ENCODE data around the gene ISG20.

Gene ISG20

DNA sequence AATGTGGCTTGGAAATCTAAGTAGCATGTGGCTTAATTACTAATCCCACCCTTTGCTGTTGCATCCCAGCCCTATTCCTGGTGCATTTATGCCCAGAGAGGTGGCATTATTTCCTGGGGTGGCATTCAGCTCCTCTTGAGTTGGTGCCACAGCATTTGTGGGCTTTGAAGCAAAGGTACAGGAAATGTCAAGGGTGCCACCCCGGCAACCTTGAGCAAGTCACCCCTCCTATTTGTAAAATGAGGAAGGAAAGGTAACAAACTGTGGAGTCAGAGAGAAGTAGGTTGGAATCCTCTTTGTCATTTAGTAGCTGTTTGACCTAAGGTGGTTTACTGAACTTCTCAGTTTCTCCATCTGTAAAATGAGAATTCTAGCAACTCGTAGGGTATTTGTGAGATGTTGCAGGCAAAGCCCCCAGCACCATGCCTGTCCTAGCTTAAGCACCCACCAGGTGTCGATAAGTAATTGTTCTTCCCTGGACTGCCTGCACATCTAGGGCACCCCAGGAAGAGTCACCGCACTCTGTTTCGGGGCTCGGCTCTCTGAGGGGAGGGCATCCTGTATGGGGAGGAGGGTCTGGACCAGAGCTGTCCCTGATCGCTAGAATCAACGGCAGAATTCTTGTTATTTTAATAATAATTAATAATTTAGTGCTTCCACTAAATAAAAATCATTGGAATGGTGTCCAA is 17.1 kb downstream of the ISG20 start:
- DNase-seq, result no peak

DNA sequence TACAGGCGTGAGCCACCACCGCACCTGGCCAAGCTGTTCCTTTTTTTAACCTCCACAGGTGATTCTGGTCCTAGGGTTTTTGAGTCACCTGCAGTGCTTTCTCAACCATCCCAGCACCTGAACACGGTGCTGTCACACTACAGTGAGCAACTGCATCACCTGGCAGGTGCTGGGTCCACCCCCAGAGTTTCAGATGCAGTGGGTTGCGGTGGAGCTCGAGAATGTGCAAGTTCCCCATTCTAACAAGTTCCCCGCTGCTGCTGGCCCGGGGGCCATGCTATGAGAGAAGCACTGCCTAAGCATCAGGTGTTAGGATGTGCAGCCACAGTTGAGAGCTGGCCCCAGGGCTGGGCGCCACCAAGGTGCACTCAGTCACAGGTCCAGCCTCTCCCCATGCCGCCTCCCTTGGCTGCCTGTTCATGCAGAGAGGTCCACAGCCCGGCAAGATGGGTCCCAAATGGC is 18.0 kb downstream of the ISG20 start:
- DNase-seq, result no peak

GRCh38 chr15:88657326-88658069 is 18.7 kb downstream of the ISG20 start:
- no peak for DNase-seq

DNA sequence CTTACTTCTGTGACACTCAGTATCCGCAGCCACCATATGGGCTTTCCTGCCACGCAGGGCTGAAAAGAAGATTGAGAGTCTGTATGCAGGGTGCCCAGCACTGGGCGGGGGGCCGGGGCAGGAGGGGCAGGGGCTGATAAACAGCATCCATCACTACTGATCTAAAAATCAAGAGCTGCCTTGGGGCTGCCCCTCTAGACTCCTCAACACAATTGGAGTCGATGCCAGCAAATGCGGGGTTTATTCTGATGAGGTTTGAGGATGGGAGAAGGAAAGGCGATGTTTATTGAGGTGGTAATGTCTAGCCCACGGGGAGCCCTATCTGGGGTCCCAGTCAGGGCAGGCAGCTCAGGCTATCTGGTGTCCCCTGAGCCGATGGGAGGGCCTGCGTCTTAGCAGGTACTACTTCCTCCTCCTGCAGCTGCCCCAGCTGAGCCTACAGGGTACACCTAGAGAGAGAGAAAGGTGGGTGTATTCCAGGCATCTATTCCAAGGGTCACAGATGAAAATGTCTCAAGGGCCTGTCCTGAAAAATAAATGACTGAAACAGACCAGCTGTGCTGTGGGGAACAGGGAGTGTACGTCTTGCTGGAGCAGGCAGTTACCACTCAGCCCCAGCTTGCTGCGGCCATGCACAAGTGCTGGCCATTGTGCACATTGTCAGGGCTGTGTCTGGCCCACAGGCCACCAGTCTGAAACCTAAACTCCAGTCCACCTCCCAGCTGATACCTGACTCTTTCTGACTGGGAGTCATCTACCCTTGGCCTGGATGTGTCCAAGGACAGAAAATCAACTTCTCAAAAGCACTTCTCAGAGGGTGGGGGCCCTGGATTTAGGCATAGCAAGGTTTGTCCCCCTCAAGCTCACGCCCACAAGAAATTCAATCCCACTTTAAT is 19.5 kb downstream of the ISG20 start:
- DNase-seq, result no peak

DNA sequence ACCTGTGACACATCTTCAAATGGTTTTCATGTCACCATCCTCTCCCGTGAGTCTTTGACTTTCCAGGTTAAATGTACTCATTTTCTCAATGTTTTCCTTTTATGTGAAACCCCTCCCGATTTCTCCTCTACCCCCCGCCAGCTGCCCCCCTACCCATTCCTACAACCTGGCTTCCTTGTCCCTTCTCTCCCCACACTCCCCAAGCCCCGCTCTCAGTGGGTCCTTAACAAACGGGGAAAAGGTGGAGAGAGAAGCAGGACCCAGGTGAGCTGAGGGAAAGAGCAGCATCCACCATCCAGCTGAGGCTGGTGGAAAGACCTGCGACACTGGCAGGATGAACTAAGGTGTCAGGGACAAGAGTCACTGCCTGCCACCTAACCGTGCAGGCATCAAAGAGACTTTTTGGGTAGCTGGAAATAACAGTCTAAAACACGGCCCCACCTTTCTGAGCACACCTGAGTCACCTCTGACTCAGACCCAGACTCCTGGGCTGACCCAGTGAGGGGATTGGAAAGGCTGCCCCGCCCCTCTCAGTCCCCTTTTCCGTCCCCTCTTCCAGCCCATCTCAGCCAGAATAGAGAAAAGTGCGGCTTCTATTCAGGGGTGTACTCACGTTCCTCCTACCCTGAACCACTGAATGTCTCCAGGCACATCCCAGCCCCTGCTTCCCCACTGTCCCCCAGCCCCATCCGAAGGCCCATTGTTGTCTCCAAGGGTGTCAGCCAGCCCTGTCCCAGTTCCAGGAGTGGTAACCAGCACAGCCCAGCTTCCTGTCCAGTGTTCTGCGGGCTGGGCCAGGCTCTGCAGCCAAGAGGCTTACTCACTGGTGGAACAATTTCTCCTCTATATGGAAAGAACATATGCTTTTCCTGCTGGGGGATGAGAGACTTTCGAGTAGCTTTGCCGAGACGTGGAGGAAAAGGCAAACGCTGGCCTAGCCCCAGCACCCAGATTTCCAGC is 20.4 kb downstream of the ISG20 start:
- no peak for DNase-seq

DNA sequence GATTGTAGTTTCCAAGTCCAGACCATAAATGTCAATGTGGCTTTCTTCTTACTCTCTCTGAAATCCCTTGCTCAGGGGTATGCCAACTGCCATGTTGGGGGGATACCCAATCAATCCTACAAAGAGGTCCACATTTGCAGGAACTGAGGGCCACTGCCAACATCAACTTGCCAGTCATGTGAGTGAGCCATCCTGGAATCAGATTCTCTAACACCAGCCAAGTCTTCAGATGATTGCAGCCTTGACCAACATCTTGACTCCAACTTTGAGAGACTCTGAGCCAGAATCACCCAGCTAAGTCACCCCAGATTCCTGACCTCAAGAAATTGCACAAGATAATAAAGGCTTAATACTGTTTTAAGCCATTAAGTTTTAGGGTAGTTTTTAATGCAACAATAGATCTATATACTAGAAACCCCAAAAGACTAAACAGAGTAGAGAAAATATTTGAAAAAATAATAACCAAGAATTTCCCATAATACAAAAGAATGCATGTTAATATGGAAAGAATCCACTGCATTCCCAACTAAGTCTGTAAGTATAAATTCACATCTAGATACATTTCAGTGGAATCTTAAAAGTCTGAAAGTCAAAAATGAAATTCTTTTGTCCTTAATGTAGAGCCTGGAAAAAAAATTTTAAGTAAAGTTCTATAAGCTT is 22.4 kb downstream of the ISG20 start:
- no peak for DNase-seq

DNA sequence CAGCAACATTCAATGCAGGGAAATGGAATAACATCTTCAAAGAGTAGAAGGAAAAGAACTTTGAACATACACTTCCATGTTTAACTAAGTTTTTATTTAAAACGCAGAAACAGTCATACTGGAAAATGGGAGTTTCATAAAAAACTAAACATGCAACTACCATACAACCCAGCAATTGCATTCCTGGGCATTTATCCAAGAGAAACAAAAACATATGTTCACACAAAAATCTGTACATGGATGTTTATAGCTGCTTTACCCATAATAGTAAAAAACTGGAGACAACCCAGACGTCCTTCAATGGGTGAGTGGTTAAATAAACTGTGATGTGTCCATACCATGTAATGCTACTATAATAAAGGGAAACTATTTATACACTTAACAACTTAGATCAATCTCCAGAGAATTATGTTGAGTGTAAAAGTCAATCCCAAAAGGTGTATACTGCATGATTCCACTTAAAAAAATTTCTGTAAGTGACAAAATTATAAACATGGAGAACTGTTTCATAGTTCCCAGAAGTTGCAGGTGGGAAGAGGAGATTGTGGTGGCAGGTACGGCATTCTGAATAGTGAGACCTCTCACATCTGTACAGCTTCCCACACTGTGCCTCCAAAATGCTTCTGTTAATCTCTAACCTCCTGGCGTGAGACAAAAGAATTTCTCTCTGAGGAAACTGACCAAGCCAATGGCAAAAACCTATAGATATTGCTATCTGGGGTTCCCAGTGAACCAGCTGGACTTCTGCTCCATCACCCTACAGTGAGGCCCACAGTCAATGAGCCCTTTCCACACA is 23.1 kb downstream of the ISG20 start:
- no peak for DNase-seq

- DNase-seq, result no peak
Observed at GRCh38 chr15:88663141-88663621, 24.4 kb downstream of the ISG20 start.

DNA sequence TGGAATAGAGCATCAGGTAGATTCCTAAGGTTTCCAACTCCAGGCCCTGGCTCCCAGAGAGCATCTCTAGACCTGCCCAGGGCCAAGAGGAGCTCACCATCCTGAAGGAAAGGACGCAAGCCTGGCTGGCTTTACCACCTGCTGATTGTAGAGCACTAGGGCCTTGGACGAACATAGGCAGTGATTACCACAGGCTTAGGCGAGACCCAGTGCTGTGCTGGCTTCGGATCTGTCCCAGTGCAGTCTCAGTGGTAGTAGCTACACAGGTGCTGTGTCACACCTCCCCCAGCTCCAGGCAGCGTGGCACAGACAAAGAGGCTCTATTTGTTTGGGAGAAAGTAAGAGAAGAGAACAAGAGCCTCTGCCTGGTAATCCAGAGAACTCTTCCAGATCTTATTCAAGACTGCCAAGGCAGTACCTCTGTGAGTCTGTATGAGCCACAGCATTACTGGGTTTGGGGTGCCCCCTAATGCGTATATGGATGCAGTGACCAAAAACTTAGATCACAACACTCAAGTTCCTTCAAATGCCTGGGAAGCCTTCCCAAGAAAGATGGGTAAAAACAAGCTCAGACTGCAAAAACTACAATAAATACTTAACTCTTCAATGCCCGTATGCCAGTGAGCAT is 25.4 kb downstream of the ISG20 start:
- no peak for DNase-seq

GRCh38 chr15:88674661-88675060 is 35.8 kb downstream of the ISG20 start:
- DNase-seq, result no peak

DNA sequence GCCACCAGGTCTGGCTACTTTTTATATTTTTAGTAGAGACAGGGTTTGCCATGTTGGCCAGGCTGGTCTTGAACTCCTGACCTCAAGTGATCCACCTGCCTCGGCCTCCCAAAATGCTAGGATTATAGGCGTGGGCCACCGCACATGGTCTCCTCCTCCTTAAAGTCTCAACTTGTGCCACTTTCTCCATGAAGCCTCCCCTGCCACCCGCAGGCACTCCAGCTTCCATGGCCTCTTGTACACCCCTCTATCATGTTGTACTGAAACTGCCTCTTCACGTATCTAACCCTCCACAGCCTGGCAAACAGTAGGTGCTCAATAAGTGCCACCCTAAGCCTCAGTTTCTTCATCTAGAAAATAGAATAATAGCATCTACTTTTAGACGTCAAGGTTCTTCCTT is 39.9 kb downstream of the ISG20 start:
- DNase-seq, result no peak

DNA sequence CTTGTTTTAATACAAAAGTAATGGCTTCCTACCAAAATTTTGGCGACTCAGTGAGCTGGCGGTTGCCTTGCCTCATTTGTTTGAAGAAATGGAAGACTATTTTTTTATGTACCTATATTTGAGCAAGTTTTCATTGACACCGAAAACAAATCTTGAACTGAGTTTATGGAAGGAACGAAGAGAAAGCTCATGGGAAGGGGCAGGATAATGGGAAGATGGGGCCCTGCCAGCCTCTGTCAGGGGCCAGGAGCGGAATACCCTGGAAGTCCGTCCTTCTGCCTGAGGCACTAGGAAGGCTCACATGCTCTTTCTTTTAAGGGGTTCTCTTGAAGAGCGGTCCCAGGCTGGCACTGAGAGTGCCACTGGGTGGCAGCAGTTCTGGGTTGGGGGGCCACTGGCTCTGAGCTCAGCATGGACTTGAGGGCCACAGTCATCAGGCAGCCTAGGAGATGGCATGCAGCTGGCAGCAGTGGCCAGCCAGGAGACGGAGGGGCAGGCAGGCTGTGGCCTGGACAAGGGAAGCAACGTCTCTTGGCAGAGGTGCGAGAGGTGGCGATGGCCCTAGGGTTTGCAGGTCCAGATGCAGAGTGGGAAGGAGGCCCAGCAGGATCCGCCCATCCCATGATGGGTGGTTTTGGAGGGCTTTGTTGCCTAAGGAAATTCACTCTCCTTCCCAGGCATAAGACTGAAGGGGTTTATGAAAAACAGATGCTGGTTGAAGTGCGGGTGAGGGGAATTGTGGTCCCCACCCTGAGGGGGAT is 41.6 kb downstream of the ISG20 start:
- no peak for DNase-seq

- no peak for DNase-seq
Observed at GRCh38 chr15:88681610-88682221, 42.9 kb downstream of the ISG20 start.

DNA sequence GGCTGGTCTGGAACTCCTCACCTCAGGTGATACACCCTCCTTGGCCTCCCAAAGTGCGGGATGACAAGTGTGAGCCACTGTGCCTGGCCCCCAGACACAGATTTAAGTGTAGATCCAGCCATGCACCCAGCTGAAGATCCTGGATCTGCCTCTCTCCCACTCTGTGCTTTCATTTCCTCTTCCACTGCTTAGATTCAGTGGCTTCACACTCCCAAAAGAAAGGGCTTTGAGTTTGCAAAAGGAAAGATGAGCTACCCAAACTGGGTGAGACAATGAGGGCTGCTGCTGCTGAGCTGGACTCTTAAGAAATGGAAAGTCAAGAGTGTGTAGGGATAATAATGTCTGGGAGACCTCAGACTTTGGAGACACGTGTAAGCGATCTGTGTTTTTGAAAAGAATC is 45.5 kb downstream of the ISG20 start:
- no peak for DNase-seq

DNA sequence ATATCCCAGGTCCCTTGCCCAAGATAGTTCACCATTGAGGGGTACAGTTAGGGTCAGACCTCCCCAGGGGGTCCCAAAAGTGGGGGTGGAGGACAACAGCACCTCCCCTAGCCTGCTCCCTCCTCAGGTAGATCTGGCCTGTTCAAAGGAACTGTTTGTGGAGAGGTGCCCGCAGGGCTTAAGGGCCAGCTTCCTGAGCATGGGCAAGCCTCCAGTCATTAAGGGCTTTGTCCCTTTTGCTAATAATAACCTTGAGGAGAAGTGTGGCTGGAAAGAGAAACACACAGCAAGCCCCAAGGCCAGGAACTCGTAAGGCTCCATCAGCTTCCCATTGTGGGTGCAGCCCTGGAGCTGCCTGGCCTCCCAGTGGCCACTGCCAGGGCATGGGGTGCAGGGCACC is 47.4 kb downstream of the ISG20 start:
- DNase-seq, result no peak

- DNase-seq, result no peak
Observed at GRCh38 chr15:88688394-88688933, 49.6 kb downstream of the ISG20 start.

DNA sequence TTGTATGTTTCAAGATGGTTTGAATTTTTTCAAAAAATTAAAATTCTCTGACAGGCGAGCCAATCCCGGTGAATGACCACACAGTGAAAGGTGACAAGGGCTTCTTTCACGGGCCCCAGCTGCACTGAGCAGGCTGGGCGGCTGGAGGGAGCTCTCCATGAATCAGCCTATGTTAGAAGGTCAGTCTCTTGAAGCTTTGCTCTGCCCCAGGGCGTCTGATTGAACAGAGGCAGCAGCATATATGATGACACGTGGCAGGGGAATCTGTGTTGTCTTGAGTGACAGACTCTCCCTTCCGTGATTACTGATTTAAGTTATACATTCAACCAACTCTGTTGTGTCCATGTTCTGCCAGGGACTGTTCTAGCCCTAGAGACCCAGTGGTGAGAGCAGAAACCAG is 51.5 kb downstream of the ISG20 start:
- DNase-seq, result no peak

DNA sequence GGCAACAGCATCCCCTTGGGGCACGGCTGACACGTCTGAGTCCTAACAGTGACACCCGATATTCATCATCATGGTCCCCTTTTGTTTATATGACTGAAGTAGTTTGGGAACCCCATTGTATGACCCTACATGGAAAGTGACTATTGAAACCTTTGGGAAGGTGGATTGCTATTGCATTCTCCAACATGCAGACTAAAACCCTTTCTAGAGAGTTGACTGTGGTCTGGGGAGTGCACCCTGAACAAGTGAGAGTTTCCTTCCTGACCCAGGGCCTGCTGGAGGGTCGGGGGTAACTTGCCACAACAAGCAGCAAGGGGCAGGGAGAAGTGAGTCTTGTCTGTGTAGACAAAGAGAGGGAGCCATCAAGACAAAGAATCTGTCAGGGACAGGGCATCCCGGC is 54.4 kb downstream of the ISG20 start:
- DNase-seq, result no peak

DNA sequence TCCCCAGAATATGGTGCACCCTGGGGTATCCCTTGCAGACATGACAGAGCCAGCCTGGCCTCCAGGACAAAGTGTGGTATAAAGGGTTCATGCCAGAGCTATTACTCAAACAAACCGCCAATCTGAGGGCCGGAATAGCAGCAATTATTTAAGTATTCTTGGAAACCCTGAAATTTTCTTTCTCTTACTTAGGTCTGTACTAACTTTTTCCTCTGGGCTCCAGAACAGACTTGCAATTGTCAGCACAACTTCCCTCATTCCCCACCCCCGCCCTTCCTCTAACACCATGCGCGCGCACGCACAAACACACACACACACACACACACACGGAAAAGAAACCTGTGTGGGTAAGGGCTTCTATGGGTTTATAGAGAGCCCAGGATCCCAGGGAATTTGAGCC is 56.3 kb downstream of the ISG20 start:
- DNase-seq, result no peak
